ENCODE data around the gene CBX3. TPM values are rescaled to one million over a fixed set of nuclear protein-coding genes. Genes with fewer than 3 reads are reported as not detected.

The CBX3 gene
- total RNA-seq, 2 experiments from 2014 or later: 252 to 364 TPM

- H3K4me1 ChIP-seq (ENCODE audit: insufficient read depth, low read length, poor library complexity, severe bottlenecking): no peaks in the 10 kb centered on the region
- ChIA-PET CTCF (ENCODE audit: unreplicated experiment) (no interaction called here), POLR2A (interaction anchor here (0.7 kb wide), 1 partner anchor 87 kb away, joined by 3 read pairs; no protein-coding TSS in a partner anchor)
- peaks cover 10% of the 10 kb centered on the region for H4K20me1 ChIP-seq (ENCODE audit: insufficient read depth, low read length)
- no peaks in the 10 kb centered on the region for H3K9me2 ChIP-seq (ENCODE audit: insufficient read depth, low read length)
- TF ChIP-seq EZH2phosphoT487 (IDR thresholded peaks at IDR 0.05; ENCODE audit: borderline replicate concordance, low read depth, low read length) (no peak), CTCF (conservative IDR thresholded peaks at IDR 0.05; ENCODE audit: low read length) (no peak)
- peaks cover 31% of the 10 kb centered on the region for H3K36me3 ChIP-seq (ENCODE audit: insufficient read depth, low read length)
- DNase-seq (ENCODE audit: low spot score): no peak
- no TSS peak for BruUV-seq (replicated peaks)
- H3K4me2 ChIP-seq (ENCODE audit: low read length): no peak overlapping the region
- no peaks in the 10 kb centered on the region for H3K9me3 ChIP-seq (ENCODE audit: low read length)
- H3K27ac ChIP-seq (ENCODE audit: low read depth, low read length, poor library complexity, severe bottlenecking): no peak overlapping the region
- intact Hi-C loops (cut with micrococcal nuclease; ENCODE audit: unreplicated experiment): no loop called here
- H3K79me2 ChIP-seq (ENCODE audit: insufficient read depth, low read depth, low read length): no peaks in the 10 kb centered on the region
- no peak overlapping the region for H2AFZ ChIP-seq (ENCODE audit: low read length)
- no peak overlapping the region for H3K4me3 ChIP-seq (ENCODE audit: low read depth, low read length, poor library complexity, severe bottlenecking)
Measured at GRCh38 chr7:26178272-26178960, 23.1 kb upstream of the CBX3 start.

DNA sequence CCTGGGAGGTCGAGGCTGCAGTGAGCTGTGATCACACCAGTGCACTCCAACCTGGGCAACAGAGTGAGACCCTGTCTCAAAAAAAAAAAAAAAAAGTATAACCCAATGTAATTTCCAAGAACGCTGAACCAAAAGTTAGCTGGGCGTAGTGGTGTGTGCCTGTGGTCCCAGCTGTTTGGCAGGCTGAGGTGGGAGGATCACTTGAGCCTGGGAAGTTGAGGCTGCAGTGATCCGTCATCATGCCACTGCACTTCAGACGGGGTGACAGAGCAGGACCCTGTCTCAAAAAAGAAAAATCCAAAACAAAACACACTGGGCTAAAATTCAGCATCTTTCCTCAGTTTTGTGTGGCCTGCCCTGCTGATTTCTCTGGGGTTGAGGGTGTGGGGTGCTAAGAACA lies 22.1 kb upstream of the CBX3 start:
- Histone ChIP-seq H3K4me3 (ENCODE audit: low read depth, low read length, poor library complexity, severe bottlenecking) (no peak overlapping the region), H4K20me1 (ENCODE audit: insufficient read depth, low read length) (peaks cover 10% of the 10 kb centered on the region), H3K36me3 (ENCODE audit: insufficient read depth, low read length) (peaks cover 41% of the 10 kb centered on the region), H2AFZ (ENCODE audit: low read length) (no peak overlapping the region), H3K79me2 (ENCODE audit: insufficient read depth, low read depth, low read length) (no peaks in the 10 kb centered on the region), H3K9me2 (ENCODE audit: insufficient read depth, low read length) (no peaks in the 10 kb centered on the region), H3K9me3 (ENCODE audit: low read length) (no peaks in the 10 kb centered on the region), H3K4me2 (ENCODE audit: low read length) (no peak overlapping the region), H3K27ac (ENCODE audit: low read depth, low read length, poor library complexity, severe bottlenecking) (no peak overlapping the region), H3K4me1 (ENCODE audit: insufficient read depth, low read length, poor library complexity, severe bottlenecking) (no peaks in the 10 kb centered on the region)
- no peak for TF ChIP-seq EZH2phosphoT487 (IDR thresholded peaks at IDR 0.05; ENCODE audit: borderline replicate concordance, low read depth, low read length)
- TF ChIP-seq CTCF (conservative IDR thresholded peaks at IDR 0.05; ENCODE audit: low read length): no peak
- no TSS peak for BruUV-seq (replicated peaks)
- POLR2A ChIA-PET: interaction anchor here (0.7 kb wide), 3 partner anchors 10 to 88 kb away, joined by 3 to 4 read pairs (median 3); no protein-coding TSS in a partner anchor
- CTCF ChIA-PET (ENCODE audit: unreplicated experiment): no interaction called here
- no peak for DNase-seq (ENCODE audit: low spot score)
- intact Hi-C loops (cut with micrococcal nuclease; ENCODE audit: unreplicated experiment): no loop called here
